K562 (cell line): ENCODE measurements around the gene FAM83D.

Source experiments
- ATF7 ChIP-seq: fragments of 450-650 bp; IDR thresholded peaks from 2 replicates; pipeline ENCODE4 v1.7.1; 2014; ENCODE audit warnings: mild to moderate bottlenecking, moderate library complexity
- CEBPZ ChIP-seq: fragments of 150-350 bp; IDR thresholded peaks from 2 replicates; pipeline ENCODE4 v1.6.1; 2014; ENCODE audit warnings: low read depth, mild to moderate bottlenecking, low read length, borderline replicate concordance
- HDAC2 ChIP-seq: fragments of 450-650 bp; IDR thresholded peaks from 2 replicates; pipeline ENCODE4 v1.6.1; 2016; ENCODE audit warnings: mild to moderate bottlenecking
- KLF13 ChIP-seq: fragments of 450-650 bp; IDR thresholded peaks from 2 replicates; pipeline ENCODE4 v1.6.1; 2016; ENCODE audit warnings: missing genetic modification characterization, low read depth, mild to moderate bottlenecking, missing compliant biosample characterization, moderate library complexity, borderline replicate concordance
- MEF2D ChIP-seq: conservative IDR thresholded peaks from 2 replicates; pipeline ENCODE4 v1.6.1; 2016; ENCODE audit warnings: low read depth, missing genetic modification characterization, missing compliant biosample characterization
- YY1 ChIP-seq, 3 experiments: IDR thresholded peaks; 2 replicates each; pipeline ENCODE4 v1.6.1; 2011; ENCODE audit warnings: low read length in 2 of 3, mild to moderate bottlenecking in 2 of 3, moderate library complexity in 2 of 3, borderline replicate concordance in 1 of 3, control low read depth in 1 of 3, low read depth in 1 of 3; ENCODE audit not compliant: insufficient read depth in 3 of 3, insufficient replicate concordance in 2 of 3, control insufficient read depth in 1 of 3, insufficient read length in 1 of 3; ENCODE audit errors: extremely low read depth in 1 of 3
- ZBTB8A ChIP-seq: fragments of 450-650 bp; IDR thresholded peaks from 2 replicates; pipeline ENCODE4 v1.6.1; 2018; ENCODE audit warnings: mild to moderate bottlenecking, moderate library complexity; ENCODE audit not compliant: partially characterized antibody
- ZNF24 ChIP-seq: fragments of 450-650 bp; IDR thresholded peaks from 2 replicates; pipeline ENCODE4 v1.6.1; 2016
- TF ChIP-seq, protein P1 (sequence below), 2 experiments: fragments of 450-650 bp; formaldehyde crosslinking in 1 of 2; IDR thresholded peaks; 2 replicates each; pipeline versions ENCODE4 v1.4.0 to v1.6.1; 2014 to 2020; ENCODE audit warnings: mild to moderate bottlenecking in 2 of 2, borderline replicate concordance in 1 of 2, low read depth in 1 of 2
- TF ChIP-seq, protein P2 (sequence below): IDR thresholded peaks from 2 replicates; pipeline ENCODE4 v1.6.1; 2011; ENCODE audit warnings: borderline replicate concordance, low read depth, mild to moderate bottlenecking, moderate library complexity, low read length; ENCODE audit not compliant: insufficient read depth, poor library complexity, severe bottlenecking
- TF ChIP-seq, protein P3 (sequence below), 3 experiments: IDR thresholded peaks in 2 of 3; conservative IDR thresholded peaks in 1 of 3; 2 replicates each; pipeline ENCODE4 v1.5.1; 2011 to 2012; ENCODE audit warnings: low read length in 3 of 3, mild to moderate bottlenecking in 3 of 3, control low read depth in 2 of 3, improper control_type of control experiment in 1 of 3, inconsistent platforms in 1 of 3, low read depth in 1 of 3, mixed read lengths in 1 of 3, moderate library complexity in 1 of 3; ENCODE audit not compliant: insufficient read depth in 2 of 3

DNA sequence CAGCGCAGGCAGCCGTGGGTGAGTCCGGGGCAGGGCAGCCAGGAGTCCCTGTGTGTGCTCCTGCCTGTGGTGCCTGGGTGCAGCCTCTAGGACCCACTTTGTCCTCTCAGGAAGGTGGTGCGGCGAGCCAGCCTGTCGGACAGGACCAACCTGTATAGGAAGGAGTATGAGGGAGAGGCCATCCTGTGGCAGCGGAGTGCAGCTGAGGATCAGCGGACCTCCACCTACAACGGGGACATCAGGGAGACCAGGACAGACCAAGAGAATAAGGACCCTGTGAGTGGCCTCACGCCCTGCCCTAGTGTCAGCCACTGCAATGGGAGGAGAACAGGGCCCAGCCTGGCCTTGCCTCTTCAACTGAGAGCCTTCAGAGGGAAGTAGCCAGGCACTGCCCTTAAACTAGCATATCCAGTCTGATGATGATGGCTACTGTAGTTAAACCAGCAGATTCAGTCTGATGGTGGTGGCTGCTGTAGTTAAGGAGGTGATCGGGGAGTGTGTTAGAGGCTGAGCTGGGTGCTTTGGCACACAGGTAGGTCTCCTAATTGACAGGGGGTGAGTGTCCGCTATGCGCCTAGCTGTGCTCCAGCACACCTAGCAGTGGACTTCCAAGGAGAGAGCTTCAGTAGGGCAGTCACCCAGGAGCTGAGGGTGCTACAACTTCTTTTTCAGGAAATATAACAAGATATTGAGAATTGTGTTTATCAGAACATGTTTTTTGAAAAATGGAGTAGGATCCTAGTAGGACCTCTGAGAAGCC lies 18.1 kb upstream of the FAM83D start:
- TF ChIP-seq MEF2D (no peak), ZBTB8A (no peak), KLF13 (tag) (no peak), YY1 (IDR thresholded peaks at IDR 0.05; ENCODE audit: borderline replicate concordance in 1 of 3, control insufficient read depth in 1 of 3, extremely low read depth in 1 of 3, insufficient read depth in 3 of 3, insufficient read length in 1 of 3, insufficient replicate concordance in 2 of 3, low read depth in 1 of 3, low read length in 2 of 3) (no peak), HDAC2 (no peak), ZNF24 (no peak), ATF7 (no peak), CEBPZ (no peak)
- TF ChIP-seq, protein P1, sequence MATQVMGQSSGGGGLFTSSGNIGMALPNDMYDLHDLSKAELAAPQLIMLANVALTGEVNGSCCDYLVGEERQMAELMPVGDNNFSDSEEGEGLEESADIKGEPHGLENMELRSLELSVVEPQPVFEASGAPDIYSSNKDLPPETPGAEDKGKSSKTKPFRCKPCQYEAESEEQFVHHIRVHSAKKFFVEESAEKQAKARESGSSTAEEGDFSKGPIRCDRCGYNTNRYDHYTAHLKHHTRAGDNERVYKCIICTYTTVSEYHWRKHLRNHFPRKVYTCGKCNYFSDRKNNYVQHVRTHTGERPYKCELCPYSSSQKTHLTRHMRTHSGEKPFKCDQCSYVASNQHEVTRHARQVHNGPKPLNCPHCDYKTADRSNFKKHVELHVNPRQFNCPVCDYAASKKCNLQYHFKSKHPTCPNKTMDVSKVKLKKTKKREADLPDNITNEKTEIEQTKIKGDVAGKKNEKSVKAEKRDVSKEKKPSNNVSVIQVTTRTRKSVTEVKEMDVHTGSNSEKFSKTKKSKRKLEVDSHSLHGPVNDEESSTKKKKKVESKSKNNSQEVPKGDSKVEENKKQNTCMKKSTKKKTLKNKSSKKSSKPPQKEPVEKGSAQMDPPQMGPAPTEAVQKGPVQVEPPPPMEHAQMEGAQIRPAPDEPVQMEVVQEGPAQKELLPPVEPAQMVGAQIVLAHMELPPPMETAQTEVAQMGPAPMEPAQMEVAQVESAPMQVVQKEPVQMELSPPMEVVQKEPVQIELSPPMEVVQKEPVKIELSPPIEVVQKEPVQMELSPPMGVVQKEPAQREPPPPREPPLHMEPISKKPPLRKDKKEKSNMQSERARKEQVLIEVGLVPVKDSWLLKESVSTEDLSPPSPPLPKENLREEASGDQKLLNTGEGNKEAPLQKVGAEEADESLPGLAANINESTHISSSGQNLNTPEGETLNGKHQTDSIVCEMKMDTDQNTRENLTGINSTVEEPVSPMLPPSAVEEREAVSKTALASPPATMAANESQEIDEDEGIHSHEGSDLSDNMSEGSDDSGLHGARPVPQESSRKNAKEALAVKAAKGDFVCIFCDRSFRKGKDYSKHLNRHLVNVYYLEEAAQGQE (IDR thresholded peaks at IDR 0.05; ENCODE audit: borderline replicate concordance), result no peak
- TF ChIP-seq, protein P1 (CRISPR knock-in tag; IDR thresholded peaks at IDR 0.05; ENCODE audit: low read depth), result no peak
- TF ChIP-seq, protein P2, sequence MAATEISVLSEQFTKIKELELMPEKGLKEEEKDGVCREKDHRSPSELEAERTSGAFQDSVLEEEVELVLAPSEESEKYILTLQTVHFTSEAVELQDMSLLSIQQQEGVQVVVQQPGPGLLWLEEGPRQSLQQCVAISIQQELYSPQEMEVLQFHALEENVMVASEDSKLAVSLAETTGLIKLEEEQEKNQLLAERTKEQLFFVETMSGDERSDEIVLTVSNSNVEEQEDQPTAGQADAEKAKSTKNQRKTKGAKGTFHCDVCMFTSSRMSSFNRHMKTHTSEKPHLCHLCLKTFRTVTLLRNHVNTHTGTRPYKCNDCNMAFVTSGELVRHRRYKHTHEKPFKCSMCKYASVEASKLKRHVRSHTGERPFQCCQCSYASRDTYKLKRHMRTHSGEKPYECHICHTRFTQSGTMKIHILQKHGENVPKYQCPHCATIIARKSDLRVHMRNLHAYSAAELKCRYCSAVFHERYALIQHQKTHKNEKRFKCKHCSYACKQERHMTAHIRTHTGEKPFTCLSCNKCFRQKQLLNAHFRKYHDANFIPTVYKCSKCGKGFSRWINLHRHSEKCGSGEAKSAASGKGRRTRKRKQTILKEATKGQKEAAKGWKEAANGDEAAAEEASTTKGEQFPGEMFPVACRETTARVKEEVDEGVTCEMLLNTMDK, result no peak
- TF ChIP-seq, protein P3, sequence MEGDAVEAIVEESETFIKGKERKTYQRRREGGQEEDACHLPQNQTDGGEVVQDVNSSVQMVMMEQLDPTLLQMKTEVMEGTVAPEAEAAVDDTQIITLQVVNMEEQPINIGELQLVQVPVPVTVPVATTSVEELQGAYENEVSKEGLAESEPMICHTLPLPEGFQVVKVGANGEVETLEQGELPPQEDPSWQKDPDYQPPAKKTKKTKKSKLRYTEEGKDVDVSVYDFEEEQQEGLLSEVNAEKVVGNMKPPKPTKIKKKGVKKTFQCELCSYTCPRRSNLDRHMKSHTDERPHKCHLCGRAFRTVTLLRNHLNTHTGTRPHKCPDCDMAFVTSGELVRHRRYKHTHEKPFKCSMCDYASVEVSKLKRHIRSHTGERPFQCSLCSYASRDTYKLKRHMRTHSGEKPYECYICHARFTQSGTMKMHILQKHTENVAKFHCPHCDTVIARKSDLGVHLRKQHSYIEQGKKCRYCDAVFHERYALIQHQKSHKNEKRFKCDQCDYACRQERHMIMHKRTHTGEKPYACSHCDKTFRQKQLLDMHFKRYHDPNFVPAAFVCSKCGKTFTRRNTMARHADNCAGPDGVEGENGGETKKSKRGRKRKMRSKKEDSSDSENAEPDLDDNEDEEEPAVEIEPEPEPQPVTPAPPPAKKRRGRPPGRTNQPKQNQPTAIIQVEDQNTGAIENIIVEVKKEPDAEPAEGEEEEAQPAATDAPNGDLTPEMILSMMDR (IDR thresholded peaks at IDR 0.05 in 2 of 3, conservative IDR thresholded peaks at IDR 0.05 in 1 of 3; ENCODE audit: insufficient read depth in 2 of 3, low read depth in 1 of 3, low read length in 3 of 3), result no peak
